Stimulated activated effector memory CD8-positive, alpha-beta T cell treated with anti-CD3 and anti-CD28 coated beads, Interleukin-12 subunit alpha, Interleukin-12 subunit beta, amount 100 ng/mL, for 72 hours (primary cell): Measurements from ENCODE around the gene C1QTNF8.

Source experiments
- ATAC-seq: fragments of 150-1000 bp; cut with Tn5 transposase; 2 replicates; pipeline ENCODE4 v1.10.0; 2021
- DNase-seq, 2 donors: peaks; one replicate each; pipeline ENCODE4 v3.0.0; 2021 to 2022; ENCODE audit warnings: low spot score in 2 of 2
- H3K27ac Mint-ChIP-seq: one replicate; pipeline ENCODE4 v1.8.0; 2022; ENCODE audit warnings: mild to moderate bottlenecking, mixed read lengths
- H3K36me3 Mint-ChIP-seq: one replicate; pipeline ENCODE4 v1.8.0; 2022; ENCODE audit warnings: mild to moderate bottlenecking, mixed read lengths
- H3K4me1 Mint-ChIP-seq: one replicate; pipeline ENCODE4 v1.8.0; 2022; ENCODE audit warnings: mixed read lengths
- H3K4me3 Mint-ChIP-seq: one replicate; pipeline ENCODE4 v1.8.0; 2022; ENCODE audit warnings: mild to moderate bottlenecking, mixed read lengths
- H3K9me3 Mint-ChIP-seq: one replicate; pipeline ENCODE4 v1.8.0; 2022; ENCODE audit warnings: mixed read lengths

C1QTNF8 gene

GRCh38 chr16:1080801-1081733 is 15.0 kb downstream of the C1QTNF8 start:
- Mint-ChIP-seq H3K4me3 (no peak overlapping the region), H3K27ac (no peak overlapping the region), H3K4me1 (peaks cover 5% of the 10 kb centered on the region), H3K36me3 (no peaks in the 10 kb centered on the region), H3K9me3 (peaks cover 4% of the 10 kb centered on the region)
- ATAC-seq = no peak
- no peak for DNase-seq

DNA sequence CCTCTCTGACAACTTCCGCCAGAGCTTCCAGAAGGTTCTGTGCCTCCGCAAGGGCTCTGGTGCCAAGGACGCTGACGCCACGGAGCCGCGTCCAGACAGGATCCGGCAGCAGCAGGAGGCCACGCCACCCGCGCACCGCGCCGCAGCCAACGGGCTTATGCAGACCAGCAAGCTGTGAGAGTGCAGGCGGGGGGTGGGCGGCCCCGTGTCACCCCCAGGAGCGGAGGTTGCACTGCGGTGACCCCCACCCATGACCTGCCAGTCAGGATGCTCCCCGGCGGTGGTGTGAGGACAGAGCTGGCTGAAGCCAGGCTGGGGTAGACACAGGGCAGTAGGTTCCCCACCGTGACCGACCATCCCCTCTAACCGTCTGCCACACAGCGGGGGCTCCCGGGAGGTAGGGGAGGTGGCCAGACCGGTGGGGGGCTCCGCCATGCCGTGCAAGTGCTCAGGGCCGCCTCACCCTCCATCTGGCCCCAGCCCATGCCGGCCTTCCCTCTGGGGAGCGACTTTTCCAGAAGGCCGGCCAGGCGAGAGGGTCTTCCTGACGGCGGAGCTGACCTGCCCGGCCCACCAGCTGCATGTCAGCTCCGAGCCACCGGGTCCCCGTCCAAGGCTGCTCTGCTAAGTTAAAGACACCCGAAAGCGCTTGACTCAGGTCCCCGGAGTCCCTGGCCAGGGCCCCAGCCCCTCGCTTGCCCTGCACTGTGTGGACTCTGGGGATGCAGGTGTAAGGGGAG is 16.1 kb downstream of the C1QTNF8 start:
- ATAC-seq (no peak), DNase-seq (no peak)
- H3K4me3 Mint-ChIP-seq = no peak overlapping the region
- no peaks in the 10 kb centered on the region for H3K9me3 Mint-ChIP-seq
- no peak overlapping the region for H3K27ac Mint-ChIP-seq
- H3K4me1 Mint-ChIP-seq = peaks cover 5% of the 10 kb centered on the region
- no peaks in the 10 kb centered on the region for H3K36me3 Mint-ChIP-seq

- ATAC-seq (no peak), DNase-seq (no peak)
- Mint-ChIP-seq H3K27ac (no peak overlapping the region), H3K9me3 (no peaks in the 10 kb centered on the region), H3K4me3 (no peak overlapping the region), H3K36me3 (no peaks in the 10 kb centered on the region), H3K4me1 (peaks cover 5% of the 10 kb centered on the region)
Observed at GRCh38 chr16:1079341-1079740, 16.7 kb downstream of the C1QTNF8 start.

GRCh38 chr16:1078579-1079021 is 17.4 kb downstream of the C1QTNF8 start:
- Mint-ChIP-seq H3K36me3 (no peaks in the 10 kb centered on the region), H3K9me3 (no peaks in the 10 kb centered on the region), H3K27ac (no peak overlapping the region), H3K4me1 (peaks cover 5% of the 10 kb centered on the region), H3K4me3 (no peak overlapping the region)
- ATAC-seq = no peak
- DNase-seq = no peak

DNA sequence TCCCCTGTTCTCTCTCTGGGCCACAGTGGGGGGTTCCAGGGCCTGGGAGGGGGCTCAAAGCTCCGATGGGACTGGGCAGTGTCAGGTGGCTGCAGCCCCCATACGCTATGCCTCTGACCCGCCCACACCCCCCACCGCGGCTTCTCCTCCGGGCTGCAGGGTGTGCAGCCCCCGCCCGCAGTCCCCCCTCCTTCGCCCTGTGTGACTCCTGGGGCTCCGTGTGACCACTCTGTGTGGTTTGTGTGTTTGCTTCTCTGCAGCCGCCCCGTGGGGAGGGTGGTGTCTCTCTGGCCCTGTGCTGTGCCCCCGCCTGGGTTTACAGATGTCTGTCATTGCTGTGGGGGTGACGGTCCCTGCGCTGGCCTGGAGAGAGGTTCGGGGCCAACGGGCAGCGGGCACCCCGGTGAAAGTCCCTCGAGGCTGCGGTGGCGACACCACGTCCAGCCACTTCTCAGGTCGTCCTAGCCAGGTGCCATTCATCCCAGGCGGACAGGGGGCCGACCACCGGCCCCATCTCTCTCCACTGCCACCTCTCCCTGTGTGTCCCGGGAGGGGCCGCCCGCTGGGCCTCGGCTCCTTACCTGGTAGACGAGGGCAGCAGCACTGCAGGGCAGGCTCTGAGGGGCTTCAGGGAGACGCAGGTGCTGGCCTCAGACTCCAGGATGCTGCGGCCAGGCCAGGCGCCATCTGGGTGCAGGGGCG is 18.0 kb downstream of the C1QTNF8 start:
- H3K27ac Mint-ChIP-seq = no peak overlapping the region
- DNase-seq = no peak
- peaks cover 5% of the 10 kb centered on the region for H3K4me1 Mint-ChIP-seq
- ATAC-seq = no peak
- H3K36me3 Mint-ChIP-seq = no peaks in the 10 kb centered on the region
- H3K9me3 Mint-ChIP-seq = no peaks in the 10 kb centered on the region
- H3K4me3 Mint-ChIP-seq = no peak overlapping the region

DNA sequence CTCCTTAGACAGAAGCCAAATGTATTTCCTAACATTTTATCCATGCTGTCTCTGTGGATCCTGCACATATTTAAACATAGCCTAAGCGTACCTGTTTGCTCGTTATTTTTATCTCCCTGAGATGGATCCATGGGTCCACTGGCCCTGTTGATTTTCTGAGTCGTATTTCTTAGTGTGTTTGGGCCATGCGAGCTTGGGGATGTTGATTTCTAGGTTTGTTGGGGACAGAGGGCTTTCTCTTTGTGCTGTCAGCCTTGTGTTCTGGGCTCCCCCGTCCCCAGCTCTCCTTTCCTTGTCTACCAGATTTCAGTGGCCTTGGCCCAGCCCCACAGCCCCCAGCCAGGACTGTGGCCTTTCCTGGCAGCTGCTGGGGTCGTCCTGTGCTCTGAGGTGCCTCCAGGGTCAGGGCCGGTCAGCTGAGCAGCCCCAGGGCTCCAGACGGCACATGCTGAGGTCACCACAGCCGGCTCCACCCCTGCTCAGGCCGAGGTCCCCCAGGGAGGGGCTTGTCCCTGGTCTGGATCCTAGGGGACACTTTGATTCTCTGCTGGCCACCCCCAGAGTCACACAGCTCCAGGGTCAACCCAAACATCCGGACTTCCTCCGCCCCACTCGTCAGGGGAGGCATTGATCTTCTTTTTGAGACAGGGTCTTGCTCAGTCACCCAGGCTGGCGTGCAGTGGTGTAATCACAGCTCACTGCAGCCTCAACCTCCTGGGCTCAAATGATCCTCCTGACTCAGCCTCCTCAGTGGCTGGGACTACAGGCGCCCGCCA is 19.1 kb downstream of the C1QTNF8 start:
- H3K36me3 Mint-ChIP-seq = no peaks in the 10 kb centered on the region
- H3K27ac Mint-ChIP-seq = no peak overlapping the region
- no peaks in the 10 kb centered on the region for H3K4me1 Mint-ChIP-seq
- ATAC-seq (no peak), DNase-seq (no peak)
- H3K9me3 Mint-ChIP-seq = no peaks in the 10 kb centered on the region
- no peak overlapping the region for H3K4me3 Mint-ChIP-seq

DNA sequence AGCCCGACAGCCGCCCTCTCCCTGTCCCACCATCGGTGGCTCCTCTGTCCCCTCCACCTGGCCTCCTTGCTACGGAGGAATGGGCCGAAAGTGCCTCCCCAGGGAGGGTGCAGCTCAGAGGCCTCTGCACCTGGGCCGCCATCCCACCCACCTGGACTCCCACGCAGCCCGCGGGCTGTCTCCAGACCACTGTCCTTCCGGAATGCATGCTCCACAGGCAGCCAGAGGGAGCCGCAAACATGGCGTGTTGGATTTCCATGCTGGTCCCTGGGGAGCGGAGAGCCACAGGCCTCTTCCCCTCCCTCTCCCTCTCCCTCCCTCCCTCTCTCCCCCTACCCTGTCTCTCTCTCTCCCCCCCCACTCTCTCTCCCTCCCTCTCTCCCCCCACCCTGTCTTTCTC is 20.5 kb downstream of the C1QTNF8 start:
- no peak for ATAC-seq
- no peak for DNase-seq
- Mint-ChIP-seq H3K36me3 (no peaks in the 10 kb centered on the region), H3K27ac (no peak overlapping the region), H3K4me1 (no peaks in the 10 kb centered on the region), H3K4me3 (no peak overlapping the region), H3K9me3 (no peaks in the 10 kb centered on the region)

- ATAC-seq = no peak
- Mint-ChIP-seq H3K27ac (no peak overlapping the region), H3K9me3 (no peaks in the 10 kb centered on the region), H3K4me3 (no peak overlapping the region), H3K4me1 (no peaks in the 10 kb centered on the region), H3K36me3 (no peaks in the 10 kb centered on the region)
- DNase-seq = no peak
Observed at GRCh38 chr16:1074379-1074649, 21.7 kb downstream of the C1QTNF8 start.

DNA sequence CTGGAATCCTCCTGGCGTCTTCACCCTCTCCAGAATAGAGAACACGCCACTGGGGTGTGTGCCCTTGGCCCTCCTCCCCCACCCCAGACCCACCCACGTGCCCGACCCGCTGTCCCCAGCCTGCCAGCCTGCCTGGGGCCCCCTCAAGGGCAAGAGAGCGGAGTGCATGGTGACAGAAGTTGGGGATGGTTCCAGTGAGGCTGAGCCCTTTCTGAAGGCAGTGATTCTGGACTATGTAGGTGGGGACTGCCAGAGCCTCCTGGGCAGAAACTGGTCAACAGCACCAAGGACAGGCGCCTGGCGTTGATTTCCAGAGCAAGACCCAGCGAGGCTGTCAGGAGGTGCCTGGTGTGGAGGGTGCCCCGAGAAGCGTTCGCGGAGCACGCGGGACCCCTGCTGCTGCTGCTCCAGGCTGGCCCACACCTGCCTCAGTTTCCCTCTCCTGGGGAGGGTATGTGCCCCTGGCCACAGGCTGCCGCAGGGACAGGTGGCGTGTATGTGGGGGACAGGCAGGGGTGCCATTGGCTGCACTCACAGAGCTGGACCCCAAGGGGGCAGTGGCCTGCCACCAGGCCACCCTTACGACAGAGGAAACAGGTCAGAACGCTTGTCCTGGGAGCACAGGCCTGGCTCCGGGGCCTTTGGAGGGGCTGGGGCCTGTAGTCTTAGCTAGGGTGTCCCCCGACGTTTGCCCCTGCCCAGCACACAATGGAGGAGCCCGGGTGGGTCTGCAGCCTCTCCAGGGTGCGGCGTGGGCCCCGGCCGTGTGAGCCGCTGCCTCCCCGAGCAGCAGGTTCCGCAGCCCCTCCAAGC is 22.3 kb downstream of the C1QTNF8 start:
- Mint-ChIP-seq H3K27ac (no peak overlapping the region), H3K9me3 (no peaks in the 10 kb centered on the region), H3K36me3 (no peaks in the 10 kb centered on the region), H3K4me3 (no peak overlapping the region), H3K4me1 (no peaks in the 10 kb centered on the region)
- no peak for ATAC-seq
- no peak for DNase-seq

DNA sequence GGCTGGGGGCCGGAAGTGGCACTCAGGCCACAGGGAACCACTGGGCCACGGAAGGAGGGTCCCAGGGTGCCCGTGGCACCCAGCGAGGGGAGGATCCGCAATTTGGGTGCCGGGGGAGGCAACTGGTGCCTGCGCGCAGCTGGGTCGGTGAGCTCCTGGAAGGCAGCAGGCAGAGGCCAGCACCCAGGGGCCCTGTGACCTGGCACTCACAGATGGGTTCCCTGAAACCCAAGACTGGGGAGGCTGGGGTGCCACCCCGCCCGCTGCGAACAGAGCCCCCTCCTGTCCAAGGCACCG is 22.8 kb downstream of the C1QTNF8 start:
- Mint-ChIP-seq H3K9me3 (no peaks in the 10 kb centered on the region), H3K4me3 (no peak overlapping the region), H3K36me3 (peaks cover 5% of the 10 kb centered on the region), H3K4me1 (no peaks in the 10 kb centered on the region), H3K27ac (no peak overlapping the region)
- ATAC-seq = no peak
- no peak for DNase-seq

- DNase-seq (no peak), ATAC-seq (no peak)
- Mint-ChIP-seq H3K36me3 (peaks cover 10% of the 10 kb centered on the region), H3K27ac (no peak within 1 kb of the TSS), H3K4me3 (no peak within 1 kb of the TSS), H3K9me3 (no peaks in the 10 kb centered on the region), H3K4me1 (peaks cover 3% of the 10 kb centered on the region)
Observed at GRCh38 chr16:1072526-1073261, 23.4 kb downstream of the C1QTNF8 start, which contains the start of gene SSTR5. Gene SSTR5 (plus strand): TSS chr16:1072747. CDS start chr16:1078869, 6,122 bp downstream.

GRCh38 chr16:1071561-1072225 is 24.4 kb downstream of the C1QTNF8 start:
- H3K36me3 Mint-ChIP-seq = peaks cover 20% of the 10 kb centered on the region
- no peak overlapping the region for H3K27ac Mint-ChIP-seq
- ATAC-seq = no peak
- DNase-seq = no peak
- peaks cover 8% of the 10 kb centered on the region for H3K4me1 Mint-ChIP-seq
- H3K4me3 Mint-ChIP-seq = no peak overlapping the region
- no peaks in the 10 kb centered on the region for H3K9me3 Mint-ChIP-seq

DNA sequence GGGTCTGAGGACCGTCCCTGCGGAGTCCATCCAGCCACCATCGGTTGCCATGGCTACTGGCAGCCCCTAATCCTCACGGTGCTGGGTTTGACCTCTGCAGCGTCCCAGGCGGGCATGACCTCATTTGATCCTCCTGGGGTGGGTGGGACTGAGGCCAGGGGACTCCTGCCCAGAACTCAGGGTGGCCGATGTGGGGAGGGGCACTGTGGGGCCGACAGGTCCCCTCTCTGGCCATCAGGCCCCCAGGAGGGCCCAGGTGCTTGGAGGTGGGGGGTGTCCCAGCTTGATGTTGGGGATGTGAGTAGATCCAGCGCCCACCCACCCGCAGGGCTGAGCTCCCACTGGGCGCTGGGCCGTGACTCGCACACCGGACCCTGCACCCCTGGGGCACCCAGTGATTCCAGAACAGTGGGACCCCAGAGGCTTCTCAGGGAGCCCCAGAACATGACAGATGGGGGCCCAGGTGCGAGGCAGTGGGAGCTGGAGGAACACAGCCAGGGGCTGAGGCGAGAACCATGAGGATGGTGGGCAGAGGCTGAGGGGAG is 25.1 kb downstream of the C1QTNF8 start:
- Mint-ChIP-seq H3K4me3 (no peak overlapping the region), H3K9me3 (no peaks in the 10 kb centered on the region), H3K36me3 (peaks cover 20% of the 10 kb centered on the region), H3K4me1 (peaks cover 8% of the 10 kb centered on the region), H3K27ac (no peak overlapping the region)
- DNase-seq (no peak), ATAC-seq (no peak)
